DMS79 (cell line): ENCODE results near the gene RBM33.
"Not testable (repeated sequence)": the region's sequence is repeated elsewhere in the genome, so short reads cannot be mapped to it uniquely, and the experiment has no call there.

ENCODE experiments used
- DNase-seq: peaks from one replicate; lab custom pipeline; 2025; lab: John Stamatoyannopoulos, UW

The RBM33 gene

DNA sequence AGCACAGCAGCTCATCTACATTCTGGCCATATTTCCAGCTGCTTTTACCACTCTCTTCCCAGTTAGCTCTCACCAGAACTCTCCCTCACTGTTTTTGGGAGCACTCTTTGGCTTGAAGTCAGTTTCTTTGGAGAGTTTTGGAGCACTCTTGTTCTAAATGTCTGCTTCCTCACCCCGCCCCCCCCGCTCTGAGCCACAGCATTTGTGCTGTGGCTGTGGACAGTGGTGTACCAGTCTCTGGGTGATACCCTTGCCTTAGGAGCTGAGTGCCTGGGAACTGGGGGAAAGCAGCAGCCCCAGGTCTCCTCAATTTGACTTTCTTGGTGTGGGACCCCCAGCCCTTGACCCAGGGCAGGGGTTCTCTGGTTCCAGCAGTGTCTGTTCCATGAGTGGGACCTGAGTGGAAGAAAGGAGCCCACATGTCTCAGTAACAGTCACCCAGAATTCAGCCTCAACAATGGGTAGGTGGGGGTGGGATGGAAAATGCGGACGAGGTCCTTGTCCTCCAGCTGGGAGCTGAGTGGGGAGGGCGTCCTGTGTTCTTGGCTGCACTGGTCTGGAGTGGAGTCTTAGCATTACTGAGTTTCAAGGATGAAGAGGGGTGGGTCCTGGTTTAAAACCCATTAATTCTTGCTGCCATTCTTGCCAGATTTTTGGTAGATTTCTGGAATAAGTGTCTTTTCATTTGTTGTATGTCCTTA, 18.0 kb downstream of the RBM33 start:
- no peak for DNase-seq

DNA sequence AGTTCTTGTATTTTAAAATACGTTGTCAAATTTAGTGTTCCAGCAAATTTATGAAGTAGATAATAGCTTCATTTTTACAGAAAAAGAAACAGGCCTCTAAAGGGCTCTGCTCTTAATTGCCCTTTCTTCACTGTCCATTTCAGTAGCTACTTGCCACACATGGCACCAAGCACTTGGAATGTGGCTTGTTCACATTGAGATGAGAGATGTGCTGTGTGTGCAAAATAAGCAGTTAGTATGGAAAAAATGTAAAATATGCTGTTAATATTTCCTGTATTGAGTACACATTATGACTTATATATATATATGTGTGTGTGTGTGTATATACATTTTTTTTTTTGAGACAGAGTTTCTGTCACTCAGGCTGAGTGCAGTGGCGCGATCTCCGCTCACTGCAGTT, 19.5 kb downstream of the RBM33 start:
- no peak for DNase-seq

DNA sequence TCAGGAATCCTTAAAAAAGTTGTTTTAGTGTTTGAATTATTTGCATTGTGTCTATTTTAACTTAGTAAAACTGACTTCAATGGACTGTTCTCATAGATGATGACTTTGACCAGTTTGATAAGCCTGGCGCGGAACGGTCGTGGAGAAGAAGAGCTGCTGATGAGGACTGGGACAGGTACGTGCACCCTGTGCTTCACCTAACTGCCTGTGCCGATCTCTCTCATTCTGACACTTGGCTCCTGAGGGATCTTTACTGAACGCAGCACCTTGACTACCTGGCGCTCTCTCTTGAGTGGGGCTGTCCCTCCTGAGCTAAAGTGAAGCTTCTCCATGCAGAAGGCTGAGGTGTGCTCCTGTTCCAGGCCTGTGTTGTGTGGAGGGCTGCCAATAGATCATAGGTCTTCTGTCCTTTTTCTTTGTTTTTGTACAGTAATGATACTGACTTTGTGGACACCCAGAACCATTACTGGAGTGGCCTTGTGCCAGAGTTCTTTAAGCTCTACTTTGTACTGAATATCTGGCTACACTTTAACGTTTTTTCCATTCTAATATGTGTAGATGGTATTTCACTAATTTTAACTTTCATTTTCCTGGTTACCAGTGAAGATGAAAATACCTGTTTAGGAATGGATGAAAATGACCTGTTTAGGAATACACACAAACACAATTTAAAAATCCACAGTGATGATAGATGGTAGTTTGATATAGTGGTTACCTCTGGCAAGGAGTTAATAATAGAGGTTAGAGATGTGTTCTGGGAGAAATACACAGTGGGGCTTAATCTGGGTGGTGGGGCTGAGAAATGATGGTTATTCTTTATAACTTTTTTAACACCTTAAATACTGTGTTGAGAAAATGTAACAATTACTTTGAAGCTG, 20.9 kb downstream of the RBM33 start:
- no peak for DNase-seq

DNA sequence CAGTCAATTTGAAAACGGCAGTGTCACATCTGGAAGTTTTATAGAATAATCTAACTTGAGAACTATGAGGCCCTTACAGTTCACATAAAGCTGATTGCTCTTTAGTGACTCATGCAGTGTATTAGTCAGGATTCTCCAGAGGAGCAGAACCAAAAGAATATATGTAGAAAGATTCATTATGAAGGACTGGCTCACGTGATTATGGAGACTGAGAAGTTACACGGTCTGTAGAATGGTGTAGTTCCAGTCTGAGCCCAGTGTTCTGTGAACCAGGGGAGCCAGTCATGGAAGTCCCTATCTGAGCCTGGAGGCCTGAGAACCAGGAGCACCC, 21.5 kb downstream of the RBM33 start:
- DNase-seq, result no peak

DNA sequence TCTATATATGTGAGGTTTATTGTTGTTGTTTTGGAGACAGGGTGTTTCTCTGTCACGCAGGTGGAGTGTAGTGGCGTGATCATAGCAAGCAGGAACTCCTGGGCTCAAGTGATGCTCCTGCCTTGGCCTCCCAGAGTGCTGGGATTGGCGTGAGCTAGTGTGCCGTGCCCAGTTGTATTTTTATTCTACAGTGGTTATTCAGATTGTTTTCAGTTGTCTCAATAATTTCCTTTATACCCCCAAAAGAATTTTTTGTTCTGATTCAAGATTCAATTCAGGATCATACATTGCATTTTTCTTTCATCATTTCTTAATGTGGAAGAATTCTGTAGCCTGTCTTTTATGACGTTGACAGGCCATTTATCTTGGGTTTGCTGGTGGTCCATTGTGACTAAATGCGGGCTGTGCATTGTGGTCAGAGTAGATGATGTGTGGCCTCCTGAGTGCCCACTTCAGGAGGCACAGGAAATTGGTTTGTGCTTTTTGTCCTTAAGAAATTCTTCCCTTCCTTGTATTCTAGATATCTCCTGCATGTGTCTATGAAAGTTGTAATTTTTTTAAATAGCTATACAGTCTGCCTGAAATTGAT, 22.9 kb downstream of the RBM33 start:
- DNase-seq, result peak; percentile 22

DNA sequence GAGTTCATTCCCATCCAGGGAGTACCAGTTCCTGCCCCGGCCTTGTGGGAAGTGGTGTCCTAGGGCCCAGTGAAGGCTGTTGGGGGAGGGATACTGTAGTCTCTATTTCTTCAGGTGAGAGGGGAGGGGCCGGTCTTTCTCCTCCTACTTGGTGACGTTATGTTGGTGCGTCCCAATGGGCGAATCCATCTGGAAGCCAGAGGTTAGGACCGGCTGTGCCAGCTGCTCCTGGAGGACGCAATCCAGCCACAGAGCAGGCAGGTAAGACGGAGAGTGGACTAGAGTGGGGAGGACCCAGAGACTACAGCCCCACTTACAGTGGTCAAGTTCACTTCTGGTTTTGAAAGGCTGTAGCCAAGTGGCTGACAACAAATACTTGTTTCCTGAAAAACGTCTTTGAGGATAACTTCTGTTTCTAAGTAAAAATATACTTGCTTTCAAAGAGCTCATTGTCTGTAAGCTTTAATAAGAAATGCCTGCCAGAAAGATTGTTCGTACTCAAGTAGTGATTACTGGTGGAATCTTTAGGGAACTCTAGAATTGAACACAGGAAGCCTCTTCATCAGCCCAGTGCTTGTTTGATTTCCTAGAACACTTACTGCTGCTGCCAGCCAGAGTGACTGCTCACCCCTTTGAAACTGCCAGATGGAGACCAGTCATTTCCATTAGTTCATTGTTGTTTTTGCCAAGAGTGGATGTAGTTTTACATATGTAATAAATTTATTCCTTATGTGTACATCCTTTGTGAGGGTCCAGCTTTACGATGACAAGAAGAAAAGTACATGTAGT, 25.4 kb downstream of the RBM33 start:
- DNase-seq, result peak; percentile 6

DNA sequence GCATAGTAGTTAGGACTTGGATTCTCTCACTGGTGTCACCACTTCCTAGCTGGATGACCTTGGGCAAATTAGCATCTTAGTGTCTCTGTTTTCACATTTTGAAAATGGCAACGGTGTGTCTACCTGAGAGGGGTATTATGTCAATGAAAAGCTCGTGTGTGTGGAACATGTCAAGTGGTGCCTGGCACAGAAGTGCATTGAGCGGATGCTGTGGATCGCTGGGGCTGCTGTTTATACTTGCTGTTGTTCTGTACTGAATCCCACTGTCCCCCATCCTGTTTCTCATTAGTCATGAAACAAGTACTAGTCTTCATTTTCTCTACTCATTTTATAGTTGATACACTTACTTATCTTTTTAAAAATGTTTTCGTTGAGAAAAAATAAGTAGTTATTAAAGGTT, 26.1 kb downstream of the RBM33 start:
- DNase-seq, result peak; percentile 19

DNA sequence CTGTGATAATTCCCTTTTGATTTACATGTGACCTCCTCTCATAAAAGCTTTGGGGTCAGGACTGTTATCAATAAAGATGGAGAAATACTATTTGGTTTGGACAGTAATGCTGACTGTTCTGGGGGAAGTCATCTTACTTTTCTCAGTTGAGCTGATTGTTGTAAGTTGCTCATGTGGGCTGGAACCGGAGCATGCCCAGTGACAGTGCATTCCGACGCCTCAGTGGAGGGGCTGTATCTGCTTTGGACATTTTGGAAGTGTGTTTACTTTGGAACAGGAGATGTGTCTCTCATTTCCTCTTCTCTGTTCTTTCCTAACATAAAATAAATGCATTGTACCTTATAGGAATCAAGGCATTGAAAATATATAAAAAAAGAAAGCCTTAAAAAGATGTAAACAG, 30.1 kb downstream of the RBM33 start:
- no peak for DNase-seq

DNA sequence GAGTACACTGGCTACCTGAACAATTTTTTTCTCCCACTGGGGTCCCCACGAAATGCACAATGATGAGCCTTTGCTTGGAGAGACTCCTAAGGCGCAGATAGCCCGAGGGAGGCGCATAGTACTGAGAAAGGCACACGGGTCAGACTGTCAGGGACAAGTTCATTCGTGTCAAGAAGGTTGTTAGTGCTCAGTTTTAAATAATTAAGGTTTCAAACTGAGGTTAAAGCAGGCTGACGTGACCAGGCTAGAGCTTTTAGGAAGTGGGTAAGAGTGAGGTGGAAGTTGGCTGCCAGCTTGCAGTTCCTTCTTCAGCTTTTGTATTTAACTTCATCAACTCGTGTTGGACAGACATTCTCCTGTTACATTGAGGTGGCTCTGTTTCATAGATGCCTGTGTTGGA, 31.6 kb downstream of the RBM33 start:
- DNase-seq, result no peak

DNA sequence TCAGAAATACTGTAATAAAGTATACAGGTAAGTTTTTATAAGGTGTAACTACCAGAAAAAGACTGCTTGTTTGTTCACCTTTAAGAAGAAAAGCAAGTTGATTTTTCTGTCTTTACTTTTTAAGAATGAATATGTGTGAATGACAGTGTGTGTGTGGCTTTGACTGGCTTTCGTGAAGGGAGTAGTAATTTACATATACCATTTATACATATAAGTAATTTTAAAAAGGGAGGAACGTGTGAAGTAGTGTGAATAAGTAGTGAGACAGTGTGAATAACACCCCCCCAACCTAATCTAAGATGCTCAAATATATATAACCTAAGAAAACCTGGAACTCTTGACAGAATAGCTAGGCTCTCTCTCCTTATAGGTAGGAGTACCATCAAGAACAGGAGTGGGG, 33.2 kb downstream of the RBM33 start:
- DNase-seq, result no peak

DNA sequence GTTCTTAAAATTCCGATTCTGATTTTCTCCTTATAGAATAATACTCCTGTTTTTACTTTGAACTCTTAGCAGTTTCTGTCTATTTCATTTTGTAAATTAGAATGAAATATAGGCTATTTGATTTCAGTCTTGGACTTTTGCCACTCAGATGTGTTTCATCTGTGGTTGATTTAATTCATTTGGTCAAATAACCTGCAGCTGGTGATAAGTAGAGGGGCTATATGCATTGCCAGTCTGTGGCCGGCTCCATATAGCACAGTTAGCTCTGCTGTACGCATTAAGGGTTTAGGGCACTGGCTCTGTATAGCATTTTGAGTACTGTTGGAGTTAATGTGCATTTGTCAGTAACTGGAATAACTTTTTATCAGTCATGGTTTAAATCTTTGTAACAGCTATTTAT, 35.7 kb downstream of the RBM33 start:
- DNase-seq, result no peak

DNA sequence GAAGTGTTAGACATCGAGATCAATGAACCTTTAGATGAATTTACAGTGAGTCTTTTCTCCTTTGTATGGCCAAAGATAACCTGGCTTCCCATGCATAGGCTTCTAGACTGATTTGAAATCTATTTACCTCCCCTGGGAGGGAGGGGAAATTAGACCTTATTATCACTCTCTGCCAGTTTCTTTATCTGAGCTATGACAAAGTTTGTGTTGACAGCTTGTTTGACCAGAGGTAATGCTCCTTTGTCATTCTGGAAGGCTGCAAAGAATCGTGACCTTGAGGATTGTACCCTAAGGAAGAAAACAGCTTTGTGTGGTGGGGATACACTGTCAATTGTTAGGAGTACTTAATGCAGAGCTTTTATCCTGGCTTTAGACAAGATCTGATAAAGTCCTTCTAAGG, 36.4 kb downstream of the RBM33 start:
- DNase-seq, result no peak

DNA sequence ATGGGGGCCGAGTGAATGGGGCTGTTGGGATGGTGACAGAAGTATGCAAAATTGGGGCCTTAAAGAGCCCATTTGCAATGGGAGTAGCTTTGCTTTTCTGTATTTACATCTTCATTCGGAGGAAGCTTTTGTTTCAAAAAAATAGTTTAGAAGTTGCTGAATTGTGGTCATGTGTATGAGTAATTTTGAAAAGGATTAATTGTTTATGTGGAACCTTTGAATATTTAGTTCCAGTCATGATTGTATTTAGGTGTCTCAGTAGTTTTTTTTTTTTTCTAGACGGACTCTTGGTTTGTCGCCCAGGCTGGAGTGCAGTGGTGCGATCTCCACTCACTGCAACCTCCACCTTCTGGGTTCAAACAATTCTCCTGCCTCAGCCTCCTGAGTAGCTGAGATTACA, 37.2 kb downstream of the RBM33 start:
- no peak for DNase-seq

DNA sequence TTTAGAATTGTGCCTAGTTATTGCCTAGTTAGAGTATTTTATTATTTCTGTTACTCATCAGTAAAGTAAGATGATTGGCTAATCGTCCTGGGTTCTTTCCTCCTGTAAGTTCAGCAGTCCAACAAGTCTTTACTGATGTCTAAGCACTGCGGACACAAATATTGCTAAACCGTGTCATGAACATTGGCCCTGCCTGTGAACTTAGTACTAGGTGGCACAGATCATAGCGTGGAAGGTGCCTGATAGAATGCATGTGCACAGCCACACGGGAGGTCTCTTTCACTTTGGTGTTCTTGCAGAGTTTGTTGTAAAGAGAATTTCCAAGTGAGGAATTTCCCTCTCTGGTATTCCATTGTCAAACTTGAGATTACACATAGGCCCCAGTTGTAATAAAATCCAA, 38.0 kb downstream of the RBM33 start:
- DNase-seq, result no peak

DNA sequence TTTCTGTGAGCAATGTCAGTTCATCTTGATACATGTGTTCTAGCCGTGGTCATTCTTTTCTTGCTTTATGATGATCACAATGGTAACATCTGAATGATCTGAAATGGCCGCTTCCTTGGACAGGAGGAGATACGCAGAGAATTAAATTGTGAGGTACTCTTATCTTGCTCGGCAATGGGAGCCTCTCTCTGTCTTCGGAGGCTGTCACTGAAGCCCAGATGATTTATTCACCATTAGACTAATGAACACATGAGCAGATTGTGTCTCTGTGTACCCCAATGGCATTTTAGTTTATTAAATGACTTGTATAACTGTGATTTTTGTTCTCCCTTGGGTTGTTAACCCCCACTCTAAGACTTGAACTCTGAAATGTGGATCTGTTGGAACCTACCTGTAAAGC, 38.6 kb downstream of the RBM33 start:
- no peak for DNase-seq

DNA sequence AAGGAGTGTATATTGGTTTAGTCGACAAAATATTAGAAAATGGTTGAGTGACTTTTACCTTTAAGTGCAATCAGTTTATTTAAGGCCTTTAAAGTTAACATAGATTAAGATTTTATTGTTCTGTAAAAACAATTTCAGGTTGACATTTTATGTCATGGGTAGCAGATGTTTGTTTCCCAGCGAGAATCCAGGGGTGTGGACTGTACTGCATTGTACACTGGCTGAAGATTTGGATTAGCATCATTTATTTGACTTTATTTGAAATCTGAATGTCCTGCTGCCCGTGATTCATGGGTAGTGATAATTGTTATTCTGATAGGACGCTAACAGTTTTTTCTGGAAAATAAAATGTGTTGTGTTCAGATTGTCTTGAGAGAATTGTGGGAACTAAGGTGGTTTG, 39.3 kb downstream of the RBM33 start:
- no peak for DNase-seq

DNA sequence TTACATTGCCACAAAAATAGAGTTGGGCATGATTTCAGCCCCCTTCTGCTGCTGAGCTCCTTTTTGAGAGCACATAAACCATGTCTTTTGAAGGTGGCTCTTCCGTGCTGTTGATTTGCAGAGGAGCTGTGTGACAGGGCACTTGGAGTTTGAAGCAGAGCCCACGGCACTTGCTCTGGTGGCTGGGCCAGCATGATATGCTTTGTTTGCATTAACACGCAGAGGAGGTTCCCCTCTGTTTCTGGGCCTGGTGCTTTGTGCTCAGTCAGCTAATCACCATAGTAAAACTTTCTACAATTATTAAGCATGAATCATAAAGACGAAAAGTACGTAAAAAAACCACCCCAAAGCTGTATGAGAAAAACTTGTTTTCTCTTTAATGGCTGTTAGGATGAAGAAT, 40.1 kb downstream of the RBM33 start:
- no peak for DNase-seq

DNA sequence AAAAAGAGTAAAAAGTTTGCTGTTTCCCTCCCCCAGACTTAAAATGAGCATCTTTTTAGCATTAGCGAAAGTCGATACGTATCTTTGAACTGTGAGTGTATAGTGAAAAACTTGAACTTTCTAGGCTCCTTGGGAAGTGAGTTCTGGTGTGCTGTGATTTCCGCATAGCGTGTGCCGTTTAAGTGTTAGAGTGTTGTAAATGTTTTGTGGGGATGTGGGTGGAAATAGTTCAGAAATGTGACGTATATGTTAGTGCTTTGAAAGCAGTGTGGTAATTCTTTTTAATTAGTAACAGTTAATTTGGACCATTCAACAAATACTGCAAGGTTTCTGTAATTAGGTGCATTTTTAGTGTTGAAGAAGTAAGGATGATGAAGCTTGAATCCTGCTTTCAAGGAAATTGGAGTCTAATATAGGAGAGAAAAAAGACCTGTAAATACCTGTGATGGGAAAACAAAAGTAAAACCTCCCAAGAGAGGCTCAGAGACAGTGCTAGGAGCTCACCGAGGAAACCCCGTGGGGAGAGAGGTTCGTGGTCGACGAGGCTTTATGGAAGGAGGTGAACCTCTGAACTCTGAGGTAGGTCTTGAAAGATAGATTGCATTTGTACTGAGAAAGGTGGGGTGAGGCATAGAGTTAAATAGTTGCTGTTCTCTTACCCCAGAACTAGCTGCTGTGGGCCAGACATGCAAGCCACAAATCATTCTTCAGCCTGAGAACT, 40.8 kb downstream of the RBM33 start:
- no peak for DNase-seq

DNA sequence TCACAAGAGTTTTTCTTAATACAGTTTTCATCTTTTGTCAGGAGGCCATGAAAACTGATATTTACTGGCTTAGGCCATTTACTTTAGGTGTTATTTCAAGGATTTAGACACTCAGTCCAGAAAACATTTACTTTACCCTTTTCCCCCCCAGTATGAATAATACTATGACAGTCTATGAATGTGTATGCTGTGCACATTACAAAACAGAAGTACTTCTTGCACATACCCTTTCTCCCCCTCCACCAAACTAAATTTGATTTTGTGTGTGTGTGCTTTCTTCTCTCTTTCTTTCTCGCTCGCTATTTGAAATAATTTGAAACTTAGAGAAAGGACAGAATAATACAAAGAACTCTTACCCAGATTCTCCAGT, 41.3 kb downstream of the RBM33 start:
- DNase-seq, result no peak

DNA sequence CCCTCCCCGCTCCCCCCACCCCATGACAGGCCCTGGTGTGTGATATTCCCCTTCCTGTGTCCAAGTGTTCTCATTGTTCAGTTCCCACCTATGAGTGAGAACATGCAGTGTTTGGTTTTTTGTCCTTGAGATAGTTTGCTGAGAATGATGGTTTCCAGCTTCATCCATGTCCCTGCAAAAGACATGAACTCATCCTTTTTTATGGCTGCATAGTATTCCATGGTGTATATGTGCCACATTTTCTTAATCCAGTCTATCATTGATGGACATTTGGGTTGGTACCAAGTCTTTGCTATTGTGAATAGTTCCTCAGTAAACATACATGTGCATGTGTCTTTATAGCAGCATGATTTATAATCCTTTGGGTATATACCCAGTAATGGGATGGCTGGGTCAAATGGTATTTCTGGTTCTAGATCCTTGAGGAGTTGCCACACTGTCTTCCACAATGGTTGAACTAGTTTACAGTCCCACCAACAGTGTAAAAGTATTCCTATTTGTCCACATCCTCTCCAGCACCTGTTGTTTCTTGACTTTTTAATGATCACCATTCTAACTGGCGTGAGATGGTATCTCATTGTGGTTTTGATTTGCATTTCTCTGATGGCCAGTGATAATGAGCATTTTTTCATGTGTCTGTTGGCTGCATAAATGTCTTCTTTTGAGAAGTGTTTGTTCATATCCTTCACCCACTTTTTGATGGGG, 42.3 kb downstream of the RBM33 start:
- DNase-seq, result not testable (repeated sequence)

DNA sequence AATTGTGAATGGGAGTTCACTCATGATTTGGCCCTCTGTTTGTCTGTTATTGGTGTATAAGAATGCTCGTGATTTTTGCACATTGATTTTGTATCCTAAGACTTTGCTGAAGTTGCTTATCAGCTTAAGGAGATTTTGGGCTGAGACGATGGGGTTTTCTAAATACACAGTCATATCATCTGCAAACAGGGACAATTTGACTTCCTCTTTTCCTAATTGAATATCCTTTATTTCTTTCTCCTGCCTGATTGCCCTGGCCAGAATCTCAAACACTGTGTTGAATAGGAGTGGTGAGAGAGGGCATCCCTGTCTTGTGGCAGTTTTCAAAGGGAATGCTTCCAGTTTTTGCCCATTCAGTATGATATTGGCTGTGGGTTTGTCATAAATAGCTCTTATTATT, 43.8 kb downstream of the RBM33 start:
- DNase-seq, result not testable (repeated sequence)
